Caco-2 (cell line): ENCODE results near the gene PYM1. TPM values are rescaled to one million over a fixed set of nuclear protein-coding genes. Genes with fewer than 3 reads are reported as not detected.
A peak's percentile ranks its signal among the peaks of the same experiment; 100 is the strongest.

Experiments
- BruUV-seq: library from RNA; stranded (reverse); fragments of 400-500 nt; replicated peaks from 2 replicates; lab custom pipeline; 2021; lab: Mats Ljungman, UMichigan
- CTCF ChIA-PET: fragments of 300-600 bp; sonication (Branson Sonifier 250); formaldehyde crosslinking; loops from one replicate; lab custom pipeline; 2022; ENCODE audit warnings: antibody characterized with exemption; lab: Charles Lee
- POLR2A ChIA-PET: fragments of 300-600 bp; sonication (Branson Sonifier 250); formaldehyde crosslinking; loops from one replicate; lab custom pipeline; 2022; ENCODE audit warnings: antibody characterized with exemption; lab: Charles Lee
- DNase-seq, 2 experiments: peaks; one replicate each; pipeline versions ENCODE4 v3.0.0 to v3.0.0-alpha.2; 2020 to 2022
- H3K27me3 ChIP-seq: replicated peaks from 2 replicates; pipeline ENCODE4 v1.6.0; 2011; ENCODE audit warnings: low read length; ENCODE audit not compliant: control insufficient read depth, insufficient read depth
- H3K36me3 ChIP-seq: 2 replicates; pipeline ENCODE4 v1.5.1; 2011; ENCODE audit warnings: low read length; ENCODE audit not compliant: control insufficient read depth, insufficient read depth
- H3K4me1 ChIP-seq: fragments of 250-450 bp; sonication (Bioruptor Pico); 2 replicates; pipeline ENCODE4 v1.5.1; 2020; ENCODE audit warnings: mild to moderate bottlenecking
- H3K4me3 ChIP-seq: 2 replicates; pipeline ENCODE4 v1.5.1; 2011; ENCODE audit warnings: low read depth, mild to moderate bottlenecking, control low read depth, low read length
- H3K9me3 ChIP-seq: fragments of 250-450 bp; sonication (Bioruptor Pico); 2 replicates; pipeline ENCODE4 v1.5.1; 2020; ENCODE audit warnings: mild to moderate bottlenecking, moderate library complexity
- H3K27ac Mint-ChIP-seq: one replicate; pipeline ENCODE4 v1.8.0; 2022; ENCODE audit warnings: mixed read lengths; ENCODE audit not compliant: unreplicated experiment
- H3K27me3 Mint-ChIP-seq: one replicate; pipeline ENCODE4 v1.8.0; 2022; ENCODE audit warnings: mixed read lengths; ENCODE audit not compliant: insufficient read depth, unreplicated experiment
- H3K36me3 Mint-ChIP-seq: one replicate; pipeline ENCODE4 v1.8.0; 2022; ENCODE audit warnings: mild to moderate bottlenecking, mixed read lengths; ENCODE audit not compliant: insufficient read depth, unreplicated experiment
- H3K4me1 Mint-ChIP-seq: one replicate; pipeline ENCODE4 v1.8.0; 2022; ENCODE audit warnings: low read depth, mixed read lengths; ENCODE audit not compliant: unreplicated experiment
- H3K4me3 Mint-ChIP-seq: one replicate; pipeline ENCODE4 v1.8.0; 2022; ENCODE audit warnings: mild to moderate bottlenecking, moderate library complexity, mixed read lengths; ENCODE audit not compliant: unreplicated experiment
- H3K9me3 Mint-ChIP-seq: one replicate; pipeline ENCODE4 v1.8.0; 2022; ENCODE audit warnings: mixed read lengths; ENCODE audit not compliant: unreplicated experiment
- CTCF ChIP-seq, 2 experiments: fragments of 200-600 bp in 1 of 2; IDR thresholded peaks; 1 replicate in 1 of 2; 2 replicates in 1 of 2; pipeline versions ENCODE4 v1.5.1 to v1.8.0; 2011 to 2022; ENCODE audit warnings: antibody characterized with exemption in 1 of 2, control low read depth in 1 of 2, inconsistent platforms in 1 of 2, low read depth in 1 of 2, low read length in 1 of 2, mild to moderate bottlenecking in 1 of 2, moderate library complexity in 1 of 2; ENCODE audit not compliant: insufficient read depth in 1 of 2, severe bottlenecking in 1 of 2, unreplicated experiment in 1 of 2
- intact Hi-C: fragments of 100-400 bp; cut with micrococcal nuclease; formaldehyde crosslinking; loops from one replicate; pipeline ENCODE4 v1.10.0; 2022; ENCODE audit not compliant: unreplicated experiment
- total RNA-seq: library from RNA; stranded (reverse); gene quantifications from 2 replicates; pipeline ENCODE4 v1.2.3, GENCODE V29; 2022

The PYM1 gene
- total RNA-seq, 1 experiment from 2014 or later, result 47.2 TPM

DNA sequence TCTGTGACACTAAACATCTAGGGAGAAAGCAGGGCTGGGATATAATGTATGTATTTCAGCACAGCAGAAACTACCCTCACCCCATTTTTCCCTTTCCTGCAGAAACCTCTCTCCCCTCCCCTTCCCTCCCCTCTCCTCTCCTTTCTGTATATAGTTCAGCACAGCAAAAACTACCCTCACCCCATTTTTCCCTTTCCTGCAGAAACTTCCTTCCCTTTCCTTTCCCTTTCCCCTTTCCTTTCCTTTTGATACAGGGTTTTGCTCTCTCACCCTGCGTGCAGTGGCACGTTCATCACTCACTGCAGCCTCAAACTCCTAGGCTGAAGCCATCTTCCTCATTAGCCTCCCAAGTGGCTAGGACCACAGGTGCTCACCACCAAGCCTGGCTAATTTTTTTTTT is 36.1 kb upstream of the PYM1 start:
- Histone ChIP-seq H3K4me3 (no peak overlapping the region), H3K27me3 (no peaks in the 10 kb centered on the region), H3K4me1 (peaks cover 20% of the 10 kb centered on the region), H3K36me3 (no peaks in the 10 kb centered on the region), H3K9me3 (no peaks in the 10 kb centered on the region)
- Mint-ChIP-seq H3K4me1 (peaks cover 18% of the 10 kb centered on the region), H3K9me3 (no peaks in the 10 kb centered on the region), H3K4me3 (no peak overlapping the region), H3K27me3 (no peaks in the 10 kb centered on the region), H3K27ac (peak overlapping the region; percentile 32), H3K36me3 (peaks cover 26% of the 10 kb centered on the region)
- TF ChIP-seq CTCF (IDR thresholded peaks at IDR 0.05; ENCODE audit: insufficient read depth in 1 of 2, low read depth in 1 of 2, low read length in 1 of 2, severe bottlenecking in 1 of 2, unreplicated experiment in 1 of 2), result no peak
- intact Hi-C loops, result no loop called here
- CTCF ChIA-PET, result no interaction called here
- no peak for DNase-seq
- no TSS peak for BruUV-seq
- POLR2A ChIA-PET, result no interaction called here

- no peak for DNase-seq
- BruUV-seq, result no TSS peak
These were observed 29.6 kb upstream of the PYM1 start for GRCh38 chr12:55957106-55957859.

More at GRCh38 chr12:55957106-55957859, 29.6 kb upstream of the PYM1 start:
- intact Hi-C loops, result loop anchor here (2.0 kb wide), 1 partner anchor 14 kb away; no protein-coding TSS in a partner anchor
- no peak overlapping the region for H3K4me3 Mint-ChIP-seq
- Histone ChIP-seq H3K9me3 (no peaks in the 10 kb centered on the region), H3K36me3 (no peaks in the 10 kb centered on the region), H3K27me3 (no peaks in the 10 kb centered on the region), H3K4me1 (peaks cover 44% of the 10 kb centered on the region), H3K4me3 (no peak overlapping the region)
- peaks cover 36% of the 10 kb centered on the region for H3K4me1 Mint-ChIP-seq
- POLR2A ChIA-PET, result no interaction called here
- peaks cover 11% of the 10 kb centered on the region for H3K36me3 Mint-ChIP-seq
- no peak for TF ChIP-seq CTCF (IDR thresholded peaks at IDR 0.05; ENCODE audit: insufficient read depth in 1 of 2, low read depth in 1 of 2, low read length in 1 of 2, severe bottlenecking in 1 of 2, unreplicated experiment in 1 of 2)
- H3K27ac Mint-ChIP-seq, result peak overlapping the region; percentile 93
- CTCF ChIA-PET, result interaction anchor here (1.0 kb wide), 1 partner anchor 9 kb away, joined by 3 read pairs; the partner anchor contains the start of gene PMEL
- H3K27me3 Mint-ChIP-seq, result no peaks in the 10 kb centered on the region
- H3K9me3 Mint-ChIP-seq, result no peaks in the 10 kb centered on the region
